ENCODE results near the gene ADAMTS3. TPM values are rescaled to one million over a fixed set of nuclear protein-coding genes. Genes with fewer than 3 reads are reported as not detected.

ADAMTS3 gene
- total and polyA plus RNA-seq, 9 of the 15 experiments (the other 6 are each of a cell fraction or from before 2014, with no cell fraction given), result 4.0 to 18.0 (median 12.1) TPM

GRCh38 chr4:72429397-72429889, 139.6 kb downstream of the ADAMTS3 start:
- H2AFZ ChIP-seq (ENCODE audit: low read depth, low read length), result no peak overlapping the region
- no peaks in the 10 kb centered on the region for H3K9me3 ChIP-seq (replicated peaks; ENCODE audit: control insufficient read depth, insufficient read depth, low read depth, low read length)
- DNase-seq (ENCODE audit: extremely low read depth in 1 of 4, low spot score in 3 of 4) (no peak), ATAC-seq (no peak), FAIRE-seq (no peak)
- 98% methylated on average over 4 of the region's 4 CpGs for WGBS (ENCODE audit: insufficient coverage, low coverage, missing lambda C conversion rate)
- H3K27me3 ChIP-seq (ENCODE audit: control insufficient read depth in 2 of 2, insufficient read depth in 2 of 2, low read length in 2 of 2), result no peaks in the 10 kb centered on the region
- intact Hi-C loops (cut with micrococcal nuclease) (no loop called here), in situ Hi-C loops (cut with MboI) (no loop called here)
- no peaks in the 10 kb centered on the region for H4K20me1 ChIP-seq (replicated peaks; ENCODE audit: control insufficient read depth, insufficient read depth, low read length)
- H3K9ac ChIP-seq (ENCODE audit: insufficient read depth in 1 of 2, low read depth in 2 of 2, low read length in 2 of 2), result no peak overlapping the region
- no peak overlapping the region for H3K4me2 ChIP-seq (ENCODE audit: insufficient read depth, low read length)
- POLR2A ChIA-PET, result no interaction called here
- peaks cover 17% of the 10 kb centered on the region; the same call in 1 of the 3 replicates for H3K79me2 ChIP-seq (ENCODE audit: control insufficient read depth, insufficient read depth, low read length)
- no peak overlapping the region for H3K27ac ChIP-seq (ENCODE audit: extremely low read depth, low read depth, low read length)
- CTCF ChIA-PET (ENCODE audit: low intra/inter-chr PET ratio), result no interaction called here
- H3K4me3 ChIP-seq, result no peak overlapping the region
- H3K9me1 ChIP-seq (ENCODE audit: control insufficient read depth, insufficient read depth, low read length), result no peaks in the 10 kb centered on the region
- BruUV-seq (replicated peaks), result no TSS peak
- no peaks in the 10 kb centered on the region for H3K36me3 ChIP-seq (ENCODE audit: control insufficient read depth, insufficient read depth, low read length)
- H3K4me1 ChIP-seq (replicated peaks in 1 of 2; ENCODE audit: control insufficient read depth in 2 of 2, insufficient read depth in 2 of 2, low read length in 2 of 2), result peaks cover 0 to 11% of the 10 kb centered on the region in 2 experiments; a peak in 2 of 5 replicates
- TF ChIP-seq NELFE (IDR thresholded peaks at IDR 0.05; ENCODE audit: insufficient read depth, insufficient read length) (no peak), PCBP2 (IDR thresholded peaks at IDR 0.05; ENCODE audit: low read depth, low read length, poor library complexity, severe bottlenecking) (no peak), CEBPZ (IDR thresholded peaks at IDR 0.05; ENCODE audit: borderline replicate concordance, low read depth, low read length) (no peak), THRAP3 (IDR thresholded peaks at IDR 0.05; ENCODE audit: borderline replicate concordance) (no peak), GTF2F1 (IDR thresholded peaks at IDR 0.05; ENCODE audit: low read depth, low read length) (no peak), ZC3H11A (IDR thresholded peaks at IDR 0.05; ENCODE audit: low read depth, low read length) (no peak), E4F1 (CRISPR knock-in tag; IDR thresholded peaks at IDR 0.05; ENCODE audit: borderline replicate concordance) (no peak), OTX1 (CRISPR knock-in tag; IDR thresholded peaks at IDR 0.05) (no peak), MYC (IDR thresholded peaks at IDR 0.05; ENCODE audit: low read depth, low read length) (no peak), MYC (CRISPR knock-in tag; IDR thresholded peaks at IDR 0.05; ENCODE audit: borderline replicate concordance, low read depth) (no peak), RB1 (IDR thresholded peaks at IDR 0.05; ENCODE audit: low read depth) (no peak), MLX (CRISPR knock-in tag; conservative IDR thresholded peaks at IDR 0.05) (no peak), MTA1 (IDR thresholded peaks at IDR 0.05; ENCODE audit: borderline replicate concordance) (no peak), RCOR1 (IDR thresholded peaks at IDR 0.05; ENCODE audit: borderline replicate concordance in 1 of 2, low read depth in 2 of 2, low read length in 2 of 2) (no peak)

All from K562 (cell line).